COLO829 (cell line): Measurements from ENCODE around the gene DHRS12.

ENCODE experiments used
- DNase-seq: peaks from one replicate; pipeline ENCODE4 v3.0.0; 2012; ENCODE audit warnings: low spot score

DHRS12 gene, protein sequence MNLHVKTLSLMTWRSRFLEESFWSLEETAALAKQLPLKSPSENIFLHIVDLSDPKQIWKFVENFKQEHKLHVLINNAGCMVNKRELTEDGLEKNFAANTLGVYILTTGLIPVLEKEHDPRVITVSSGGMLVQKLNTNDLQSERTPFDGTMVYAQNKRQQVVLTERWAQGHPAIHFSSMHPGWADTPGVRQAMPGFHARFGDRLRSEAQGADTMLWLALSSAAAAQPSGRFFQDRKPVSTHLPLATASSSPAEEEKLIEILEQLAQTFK

DNA sequence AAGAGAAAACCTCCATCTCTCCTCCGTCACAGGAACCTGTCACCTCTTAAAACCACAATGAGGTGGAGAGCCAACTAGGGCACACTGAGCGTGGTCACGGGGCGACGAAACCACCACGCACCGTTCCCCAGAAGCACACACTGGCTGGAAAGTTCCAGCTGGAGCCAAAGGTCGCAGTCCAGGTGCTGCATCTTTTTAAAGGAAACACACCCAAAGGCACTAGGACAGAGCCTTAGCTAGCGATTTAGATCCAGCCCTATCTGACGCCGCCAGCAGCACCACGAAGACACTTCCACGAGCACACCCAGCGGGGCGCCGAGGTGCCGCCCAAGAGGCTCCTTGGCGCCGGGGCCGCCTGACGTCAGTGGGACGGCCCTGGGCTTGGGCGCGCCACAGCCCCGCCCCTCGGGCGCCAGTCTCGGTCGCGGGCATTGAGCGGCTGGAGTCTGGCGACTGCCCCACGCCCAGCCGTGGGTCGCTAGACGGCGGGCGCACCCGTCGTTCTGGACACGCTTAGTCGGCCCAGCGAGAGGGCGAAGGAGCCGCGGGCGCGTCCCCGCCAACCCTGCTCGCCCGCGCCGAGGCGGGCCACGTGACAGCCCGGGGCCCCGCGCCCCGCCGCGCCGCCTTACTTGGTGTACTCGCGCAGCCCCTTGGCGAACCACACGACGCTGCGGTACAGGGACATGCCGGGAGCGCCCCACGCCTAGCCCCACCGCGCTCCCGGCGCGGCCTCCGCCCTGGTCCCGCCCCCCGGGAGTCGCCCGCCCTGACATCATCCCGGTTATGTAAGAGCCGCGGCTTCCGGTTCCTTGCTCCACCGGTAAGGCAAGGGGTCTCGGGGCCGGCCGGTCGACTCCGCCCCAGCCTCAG is at the start of gene DHRS12:
Gene DHRS12, minus strand, starts transcription at position 742 of the 873 bp plus-strand sequence. CDS start 4,504 bp downstream, outside the sequence.
- DNase-seq, result peak; percentile 79

GRCh38 chr13:51849145-51850101 is 45.5 kb upstream of the DHRS12 start:
- DNase-seq, result peak; percentile 43

DNA sequence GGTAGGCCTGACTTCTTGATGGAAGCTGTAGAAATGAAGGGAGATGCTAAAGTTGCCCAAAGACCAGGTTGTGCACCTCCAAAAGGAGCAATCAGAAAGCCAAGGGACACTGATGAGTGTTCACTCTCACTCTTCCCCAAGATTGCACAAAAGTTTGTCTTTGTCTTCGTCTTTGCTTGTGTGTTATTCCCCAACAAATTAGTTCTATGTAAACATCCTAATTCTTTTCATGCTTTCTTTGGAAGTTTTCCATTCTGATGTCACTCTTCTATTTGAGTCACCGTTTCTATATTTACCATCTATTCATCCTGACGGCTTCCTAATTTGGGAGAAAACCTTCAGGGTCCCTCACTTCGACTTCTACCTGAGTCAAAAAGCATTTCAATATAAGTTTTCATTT is 44.7 kb upstream of the DHRS12 start:
- peak; percentile 20 for DNase-seq

- DNase-seq, result no peak
Measured at GRCh38 chr13:51846756-51847155, 42.8 kb upstream of the DHRS12 start.

DNA sequence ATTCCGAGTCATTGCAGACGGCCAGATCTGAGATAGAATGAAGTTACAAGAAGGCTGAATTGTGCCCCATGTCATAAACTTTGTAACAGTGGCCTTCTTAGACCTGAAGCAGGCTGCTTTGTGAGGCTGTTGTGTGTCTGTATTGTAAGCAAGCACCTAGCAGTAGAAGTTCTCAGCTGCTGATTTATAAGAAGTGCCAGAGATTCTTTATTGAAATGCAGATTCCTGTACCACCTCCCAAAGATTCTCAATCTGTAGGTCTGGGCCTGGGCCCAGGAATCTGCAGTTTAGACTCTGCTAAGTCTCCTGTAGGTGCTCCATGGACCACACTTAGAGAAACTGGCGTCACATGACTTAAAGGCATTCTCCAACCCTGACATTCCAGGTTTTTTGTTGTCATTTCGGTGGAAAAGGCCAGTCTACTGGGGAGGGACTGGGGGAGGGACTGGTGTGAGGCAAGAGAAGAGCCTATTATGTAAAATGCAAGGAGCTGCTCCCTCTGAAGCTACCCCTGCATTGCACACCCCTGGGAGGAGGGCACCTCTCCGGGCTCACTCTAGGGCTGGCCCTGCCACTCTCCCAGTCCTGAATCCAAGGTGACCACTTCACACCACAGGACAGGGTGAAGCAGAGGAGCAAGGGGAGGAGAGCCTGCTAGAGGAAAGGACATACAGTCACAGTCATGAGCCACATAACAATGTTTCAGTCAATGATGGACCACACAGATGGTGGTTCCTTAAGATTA is 41.8 kb upstream of the DHRS12 start:
- peak; percentile 11 for DNase-seq

- peak; percentile 86 for DNase-seq
Measured at GRCh38 chr13:51844862-51845573, 41.1 kb upstream of the DHRS12 start, which contains the start of gene TMEM272. TSS of gene TMEM272 (minus strand) at chr13:51845177. CDS start at chr13:51838530, 6,647 bp downstream.

DNA sequence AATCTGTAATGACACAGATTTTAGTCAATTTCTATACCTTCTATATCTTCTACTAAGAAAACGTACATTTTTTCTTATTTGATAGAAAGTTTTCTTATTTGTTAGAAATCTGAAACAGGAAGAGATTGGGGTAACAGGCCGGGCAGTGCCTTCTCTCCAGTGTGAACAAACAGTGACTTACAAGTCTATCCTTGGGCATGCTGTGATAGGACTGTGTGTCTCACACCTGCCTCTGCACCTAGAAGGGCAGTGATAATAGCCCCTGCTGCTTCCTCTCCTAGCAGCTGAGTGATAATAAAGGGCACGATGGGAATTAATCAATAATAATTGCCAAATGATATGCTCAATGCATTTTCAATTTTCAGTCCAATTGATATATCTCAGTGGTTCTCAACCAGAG is 39.6 kb upstream of the DHRS12 start:
- no peak for DNase-seq

DNA sequence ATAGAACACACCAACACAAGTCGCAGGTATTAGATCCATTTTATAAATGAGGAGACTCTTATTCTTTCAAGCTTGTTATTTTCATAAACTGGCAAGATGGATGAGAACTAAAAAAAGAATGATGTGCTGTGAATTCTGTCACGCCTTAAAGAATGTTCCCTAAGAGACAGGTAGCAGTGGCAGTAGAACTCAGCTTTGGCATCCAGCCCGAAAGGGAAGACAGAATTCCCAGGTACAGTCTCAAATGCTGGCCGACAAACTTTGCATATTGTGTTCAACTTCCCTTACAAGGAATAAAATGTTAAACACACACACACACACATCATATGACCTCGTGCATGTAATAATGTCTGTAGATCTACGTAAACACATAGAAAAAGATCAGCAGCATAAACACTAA is 37.8 kb upstream of the DHRS12 start:
- DNase-seq, result no peak

DNA sequence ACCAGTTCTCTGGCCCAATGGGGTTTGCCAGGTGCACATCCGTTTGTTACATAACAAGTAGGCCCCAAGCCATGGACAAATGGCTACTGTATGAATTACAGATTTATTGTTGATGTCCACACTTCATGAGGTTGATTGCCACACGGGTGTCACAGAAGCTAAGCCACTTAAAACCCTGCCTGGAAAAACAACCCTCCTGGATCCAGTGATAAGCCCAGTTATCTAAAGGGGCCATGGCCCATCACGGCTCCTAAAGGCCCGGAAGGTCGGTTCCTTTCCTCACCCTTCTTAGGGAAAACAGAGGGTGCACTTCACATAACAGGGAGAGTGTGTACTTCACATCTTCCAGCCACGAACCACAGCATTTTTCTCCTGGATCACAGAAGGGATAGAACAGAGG is 37.0 kb upstream of the DHRS12 start:
- no peak for DNase-seq

- no peak for DNase-seq
Measured at GRCh38 chr13:51839711-51840540, 36.0 kb upstream of the DHRS12 start.

DNA sequence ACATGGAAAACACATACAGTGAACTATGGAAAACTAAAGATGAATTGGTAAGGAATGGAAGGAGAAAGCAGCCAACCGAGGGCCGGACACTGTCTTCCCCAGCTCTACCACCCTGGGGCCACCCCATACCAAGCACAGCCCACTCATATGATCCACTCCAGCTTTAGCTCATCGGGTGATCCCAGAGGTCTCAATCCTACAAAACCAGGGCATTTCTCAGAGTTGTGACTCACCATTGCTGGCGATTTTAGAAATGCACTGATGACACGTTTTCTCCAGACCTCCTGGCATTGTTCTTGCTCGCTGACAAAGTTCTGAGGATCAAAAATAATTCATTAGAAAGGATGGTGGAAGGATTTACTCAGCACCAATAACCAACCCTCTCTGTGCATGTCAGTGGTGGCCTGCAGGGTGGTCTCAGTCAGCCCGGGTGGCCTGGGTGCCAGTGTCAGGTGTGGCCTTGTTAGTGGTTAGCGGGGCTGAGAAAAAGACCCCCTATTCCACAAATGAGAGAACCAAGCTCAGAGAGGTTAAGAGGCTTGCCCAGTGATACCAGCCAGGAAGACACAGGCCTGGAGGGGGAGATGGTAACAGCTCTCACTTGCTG is 34.4 kb upstream of the DHRS12 start:
- DNase-seq, result no peak

- no peak for DNase-seq
Measured at GRCh38 chr13:51837016-51837415, 33.1 kb upstream of the DHRS12 start.

- no peak for DNase-seq
Measured at GRCh38 chr13:51834581-51835171, 30.7 kb upstream of the DHRS12 start.

DNA sequence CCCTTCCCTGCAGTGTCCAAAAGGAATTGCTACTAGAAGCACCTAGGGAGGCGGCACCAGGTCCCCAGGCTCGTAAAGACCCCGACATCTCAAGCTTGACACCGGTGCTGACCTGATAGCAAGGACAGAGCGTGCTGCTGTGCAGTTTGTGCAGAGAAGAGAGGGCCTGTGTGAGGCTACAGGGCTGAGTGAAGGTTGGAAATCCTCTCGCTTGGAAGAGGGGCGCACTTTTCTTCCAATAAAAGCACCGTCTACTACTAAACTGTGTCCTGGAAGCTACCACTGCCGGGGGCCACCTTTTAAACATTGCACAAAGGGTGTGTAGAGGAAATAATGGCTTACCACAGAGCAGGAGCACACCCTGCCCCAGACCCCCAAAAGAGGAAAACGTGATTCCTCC is 30.0 kb upstream of the DHRS12 start:
- DNase-seq, result no peak

DNA sequence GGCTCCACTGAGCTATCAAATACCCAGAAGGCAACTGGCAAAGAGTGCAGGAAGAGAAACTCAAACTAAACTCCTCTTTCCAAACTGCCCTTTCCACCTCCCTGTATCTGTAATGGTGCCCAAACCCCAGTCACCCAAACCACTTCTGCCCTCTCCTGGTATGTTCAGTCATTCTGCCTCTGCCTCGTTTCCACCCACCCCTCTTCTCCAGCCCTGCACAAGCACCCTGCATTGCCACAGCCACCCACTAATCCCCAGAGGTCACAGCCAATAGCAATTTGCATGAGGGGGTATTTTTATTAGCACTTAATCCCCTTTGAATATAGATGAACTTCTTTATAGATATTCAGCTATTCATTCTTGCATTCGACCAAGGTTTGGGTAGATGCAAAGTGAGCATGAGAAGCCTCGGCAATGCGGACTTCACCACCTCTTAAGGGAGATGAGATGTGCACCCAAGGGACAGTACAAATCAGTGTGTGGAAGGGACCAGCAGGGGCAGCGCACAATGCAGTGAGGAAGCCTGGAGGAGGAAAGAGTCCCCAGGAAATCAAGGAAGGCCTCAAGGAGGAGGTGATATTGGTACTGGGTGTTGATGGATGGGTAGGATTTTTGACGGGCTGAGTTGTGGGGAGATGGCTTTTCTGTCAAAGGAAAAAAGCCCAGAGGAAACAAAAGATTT is 28.6 kb upstream of the DHRS12 start:
- DNase-seq, result peak; percentile 45

- no peak for DNase-seq
Measured at GRCh38 chr13:51831519-51831918, 27.6 kb upstream of the DHRS12 start.

DNA sequence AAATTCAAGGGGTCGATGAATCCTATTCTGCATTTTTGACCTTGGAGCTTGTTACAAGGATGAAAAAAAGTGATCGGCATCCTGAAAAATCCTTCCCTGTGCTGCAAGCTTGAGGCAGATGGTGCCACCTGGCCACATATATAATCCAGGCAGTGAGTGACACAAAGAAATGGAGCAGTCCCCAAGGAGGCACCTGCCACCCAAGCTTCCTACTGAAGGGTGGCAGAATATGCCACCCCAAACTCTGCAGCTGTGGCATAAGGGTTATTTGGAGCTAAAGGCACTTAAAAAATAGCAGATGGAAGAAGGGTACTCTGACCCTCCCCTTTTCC is 25.6 kb upstream of the DHRS12 start:
- DNase-seq, result no peak

- DNase-seq, result no peak
Measured at GRCh38 chr13:51828730-51829567, 25.0 kb upstream of the DHRS12 start.
